Dedifferentiated amniotic fluid mesenchymal stem cell (primary cell): ENCODE results near the gene CAMK1D.
A peak's percentile ranks its signal among the peaks of the same experiment; 100 is the strongest.
"Not testable (repeated sequence)": the region's sequence is repeated elsewhere in the genome, so short reads cannot be mapped to it uniquely, and the experiment has no call there.

Experiments
- DNase-seq: peaks from one replicate; pipeline ENCODE4 v3.0.0-alpha.2; 2016; ENCODE audit errors: extremely low spot score

CAMK1D gene

GRCh38 chr10:12340371-12340770, 9.0 kb upstream of the CAMK1D start:
- DNase-seq: no peak

GRCh38 chr10:12340937-12341336, 8.4 kb upstream of the CAMK1D start:
- DNase-seq: no peak

GRCh38 chr10:12341526-12341925, 7.8 kb upstream of the CAMK1D start:
- no peak for DNase-seq

- no peak for DNase-seq
These were observed 4.8 kb upstream of the CAMK1D start for GRCh38 chr10:12344375-12345110.

GRCh38 chr10:12346707-12347106, 2.6 kb upstream of the CAMK1D start:
- DNase-seq: no peak

- DNase-seq: no peak
These were observed 965 bp upstream of the CAMK1D start for GRCh38 chr10:12348294-12348869.

GRCh38 chr10:12349629-12350166, 351 bp downstream of the CAMK1D start:
- DNase-seq: no peak

GRCh38 chr10:12350167-12350872, 973 bp downstream of the CAMK1D start:
- DNase-seq: peak; percentile 35

- DNase-seq: no peak
These were observed 1.6 kb downstream of the CAMK1D start for GRCh38 chr10:12350925-12351324.

GRCh38 chr10:12351447-12351846, 2.1 kb downstream of the CAMK1D start:
- DNase-seq: no peak

GRCh38 chr10:12351889-12352288, 2.5 kb downstream of the CAMK1D start:
- DNase-seq: no peak

GRCh38 chr10:12353399-12354242, 4.3 kb downstream of the CAMK1D start:
- no peak for DNase-seq

GRCh38 chr10:12354696-12355095, 5.3 kb downstream of the CAMK1D start:
- not testable (repeated sequence) for DNase-seq

GRCh38 chr10:12355384-12355783, 6.0 kb downstream of the CAMK1D start:
- DNase-seq: no peak

GRCh38 chr10:12357525-12358151, 8.3 kb downstream of the CAMK1D start:
- DNase-seq: no peak

- no peak for DNase-seq
These were observed 9.7 kb downstream of the CAMK1D start for GRCh38 chr10:12358863-12359564.

GRCh38 chr10:12360461-12360860, 11.1 kb downstream of the CAMK1D start:
- no peak for DNase-seq

GRCh38 chr10:12361115-12361514, 11.8 kb downstream of the CAMK1D start:
- not testable (repeated sequence) for DNase-seq

- no peak for DNase-seq
These were observed 15.2 kb downstream of the CAMK1D start for GRCh38 chr10:12364559-12364958.

- DNase-seq: no peak
These were observed 17.9 kb downstream of the CAMK1D start for GRCh38 chr10:12367272-12367671.

- no peak for DNase-seq
These were observed 20.6 kb downstream of the CAMK1D start for GRCh38 chr10:12369982-12370381.
